Astrocyte (in vitro differentiated cells and primary cell): ENCODE measurements around the gene C12orf56.

Source experiments
- CTCF ChIP-seq: IDR thresholded peaks from 2 replicates; pipeline ENCODE4 v1.5.1; 2011; ENCODE audit warnings: low read depth, mild to moderate bottlenecking, inconsistent platforms, low read length, moderate library complexity; ENCODE audit not compliant: insufficient read depth
- EZH2 ChIP-seq: IDR thresholded peaks from 2 replicates; pipeline ENCODE4 v1.6.1; 2012; ENCODE audit warnings: mild to moderate bottlenecking, low read length, inconsistent platforms; ENCODE audit not compliant: insufficient read depth

GRCh38 chr12:64284256-64284655, 106.3 kb downstream of the C12orf56 start:
- TF ChIP-seq CTCF (no peak), EZH2 (no peak)
